Adrenal gland (tissue), 12 donors: ENCODE data around the gene CENPE. TPM values are rescaled to one million over a fixed set of nuclear protein-coding genes. Genes with fewer than 3 reads are reported as not detected.

Source experiments
- polyA plus RNA-seq, 3 donors: library from polyadenylated mRNA; stranded (reverse); fragments of 200-250 nt in 2 of 3; fragments of 350-450 nt in 1 of 3; fragmentation: Illumina TruSeq in 1 of 3; extraction: RNeasy Lipid Tissue Mini Kit (QIAGEN cat#74804) in 1 of 3; gene quantifications; one replicate each; pipeline ENCODE4 v1.2.3, GENCODE V29; 2013 to 2014
- total RNA-seq, 9 donors: library from RNA; depleted of rRNA in 4 of 9; stranded (reverse); fragments of >200 nt in 4 of 9; fragments of 120-200 nt in 1 of 9; fragmentation: NEBNext Ultra II Directional in 1 of 9; extraction: Animal tissue kit (Norgen Biotek cat#: 25700) in 1 of 9; gene quantifications; one replicate each; pipeline versions ENCODE4 v1.1.0 to v1.2.4, GENCODE V29; 2013 to 2023
- donor health status: healthy with polysubstance abuse.
- donor health status: Bipolar disorder and iron deficiency.
- donor health status: DM: yes; HTN: yes; CAD: no.
- donor health status: DM: no; HTN: no; CAD: no.
- donor health status: DM: no; HTN: no; CAD: no.
- donor health status: DM: yes; HTN: yes; CAD: no.

The CENPE gene
- total and polyA plus RNA-seq, 12 donors = 0.17 to 5.7 (median 0.87) TPM

Other genes with a start within 250 kb of the CENPE start
- 1 to 10 TPM in 7 of 9 donors, under 1 TPM in 1, not detected in 1; 0.54 to 3.3 (median 1.6) TPM for gene SLC9B1, start 178.6 kb downstream of the CENPE start, total RNA-seq
- 1 to 10 TPM in 2 of 3 donors, under 1 TPM in 1; 0.32 to 2.1 (median 1.0) TPM for gene SLC9B1, start 178.6 kb downstream of the CENPE start, polyA plus RNA-seq
- gene SLC9B2, start 121.6 kb downstream of the CENPE start, total RNA-seq = 10 to 100 TPM in 7 of 9 donors, 1 to 10 TPM in 2; 7.2 to 16.3 (median 14.3) TPM
- gene SLC9B2, start 121.6 kb downstream of the CENPE start, polyA plus RNA-seq = 10 to 100 TPM; 12.4 to 14.8 (median 13.3) TPM
- gene BDH2, start 98.5 kb downstream of the CENPE start, total RNA-seq = 100 to 1,000 TPM in 8 of 9 donors, 10 to 100 TPM in 1; 84.6 to 209 (median 115) TPM
- 100 to 1,000 TPM; 101 to 169 (median 111) TPM for gene BDH2, start 98.5 kb downstream of the CENPE start, polyA plus RNA-seq